NCI-H187 treated with DMSO at 0.1 percent for 48 hours (cell line): ENCODE measurements around the gene CDCP1.

ENCODE experiments used
- DNase-seq: peaks from one replicate; lab custom pipeline; 2025; lab: John Stamatoyannopoulos, UW

The CDCP1 gene

DNA sequence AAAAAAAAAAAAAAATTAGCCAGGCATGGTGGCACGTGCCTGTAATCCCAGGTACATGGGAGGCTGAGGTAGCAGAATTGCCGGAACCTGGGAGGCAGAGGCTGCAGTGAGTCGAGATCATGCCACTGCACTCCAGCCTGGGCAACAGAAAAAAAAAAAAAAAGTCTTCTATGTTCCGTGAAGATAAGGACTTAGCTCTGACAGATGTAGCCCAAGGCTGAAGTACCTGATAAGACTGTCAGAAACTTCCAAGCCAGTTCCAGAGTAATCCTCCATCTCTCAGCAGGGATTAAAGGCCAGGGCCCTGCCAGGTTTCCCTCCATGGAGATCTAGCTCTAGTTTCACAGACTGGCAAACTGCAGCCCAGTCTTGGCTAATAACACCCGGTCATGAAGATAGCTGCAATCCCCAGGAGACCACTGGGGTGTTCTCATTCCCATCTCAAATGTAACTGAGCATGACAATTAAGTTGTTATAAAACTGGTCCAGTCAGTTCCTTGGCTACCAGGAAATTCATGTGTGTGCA, 8.5 kb downstream of the CDCP1 start:
- DNase-seq = no peak

DNA sequence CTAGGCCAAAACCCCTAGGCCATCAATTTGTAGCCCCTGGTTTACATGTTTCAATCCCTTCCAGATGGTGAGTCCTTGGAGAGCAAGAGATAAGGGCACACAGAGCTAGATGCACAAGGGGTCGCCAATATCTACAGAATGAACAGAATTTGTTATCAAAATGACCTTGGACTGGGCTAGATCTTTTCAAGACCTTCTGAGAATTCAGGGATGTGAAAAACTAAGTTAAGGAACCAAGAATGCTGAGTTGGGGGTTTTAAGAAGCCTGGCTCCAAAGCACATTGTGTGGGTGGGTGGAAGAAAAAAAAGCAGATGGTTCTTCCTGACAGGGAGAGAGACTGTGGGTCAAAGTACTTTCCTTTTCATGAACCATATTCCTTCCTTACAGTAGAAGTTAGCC, 10.2 kb downstream of the CDCP1 start:
- no peak for DNase-seq

DNA sequence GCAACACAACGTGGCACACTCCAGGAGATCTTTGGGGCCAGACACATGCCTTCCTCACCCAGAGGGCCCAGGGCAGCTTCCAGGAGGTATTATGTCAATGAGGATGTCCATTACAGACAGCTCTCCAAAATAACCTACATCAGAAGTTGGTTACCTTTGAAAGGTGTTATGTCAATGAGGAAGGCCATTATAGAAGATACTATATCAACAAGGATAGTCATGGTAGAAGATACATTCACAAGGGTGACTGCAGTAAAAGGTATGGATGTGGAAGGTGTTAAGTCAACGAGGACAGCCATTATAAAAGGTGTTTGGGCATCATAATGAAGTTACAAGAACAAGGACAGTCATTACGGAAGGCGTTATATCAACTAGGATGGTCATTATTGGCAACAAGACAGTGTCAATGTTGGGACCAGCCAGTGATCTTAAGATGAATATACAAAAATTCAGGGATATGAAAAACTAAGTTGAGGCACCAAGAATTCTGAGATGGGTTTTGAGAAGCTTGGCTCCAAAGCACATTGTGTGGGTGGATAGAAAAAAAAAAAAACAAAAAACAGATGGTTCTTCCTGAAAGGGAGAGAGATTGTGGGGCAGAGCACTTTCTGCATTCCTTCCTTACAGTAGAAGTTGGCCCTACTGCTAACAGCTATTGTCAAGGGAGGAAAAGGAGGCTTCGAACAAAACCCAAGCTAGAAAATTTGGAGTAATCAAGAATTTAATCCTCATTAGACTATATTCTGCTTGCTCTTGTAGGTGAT, 11.2 kb downstream of the CDCP1 start:
- DNase-seq = no peak

DNA sequence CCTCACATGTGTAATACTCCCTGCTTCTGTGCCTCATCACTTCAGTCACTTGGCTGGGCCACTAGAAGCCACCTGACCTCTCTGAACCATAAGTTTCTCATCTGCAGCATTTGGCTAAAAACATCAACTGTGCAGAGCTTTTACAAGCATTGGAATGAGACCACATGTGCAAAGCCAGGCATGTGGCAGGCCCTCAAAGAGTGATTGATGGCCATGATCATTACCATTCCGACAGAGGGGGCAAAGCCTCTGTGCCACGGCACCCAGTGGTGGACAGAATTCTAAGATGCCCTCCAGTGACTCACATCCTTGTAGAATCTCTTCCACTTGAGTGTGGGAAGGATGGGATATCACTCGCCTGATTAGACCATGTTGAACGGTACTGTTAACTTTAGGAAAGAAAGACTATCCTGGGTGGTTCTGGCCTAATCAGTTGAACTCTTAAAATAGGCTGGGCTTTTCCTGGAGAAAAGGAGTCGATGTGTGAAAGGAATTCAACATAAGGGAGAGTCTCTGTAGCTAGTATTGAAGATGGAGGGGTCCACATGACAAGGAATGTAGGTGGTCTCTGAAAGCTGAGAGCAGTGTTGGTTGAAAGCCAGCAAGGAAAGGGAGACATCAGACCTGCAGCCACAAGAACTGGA, 13.5 kb downstream of the CDCP1 start:
- no peak for DNase-seq

DNA sequence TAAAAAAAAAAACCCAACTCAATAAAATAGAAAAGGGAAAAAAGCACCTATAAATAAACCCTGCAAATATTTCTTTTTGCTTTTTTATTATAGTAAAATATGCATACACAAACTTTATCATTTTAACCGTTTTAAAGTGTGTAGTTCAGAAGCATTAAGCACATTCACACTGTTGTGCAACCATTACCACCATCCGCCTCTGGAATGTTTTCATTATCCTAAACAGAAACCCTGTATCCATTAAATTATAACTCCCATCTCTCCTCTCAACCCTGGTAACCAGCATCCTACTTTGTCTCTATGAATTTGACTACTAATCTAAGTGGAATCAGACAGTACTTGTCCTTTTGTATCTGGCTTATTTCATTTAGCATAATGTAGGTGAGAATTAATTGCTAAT, 15.0 kb downstream of the CDCP1 start:
- DNase-seq = no peak

DNA sequence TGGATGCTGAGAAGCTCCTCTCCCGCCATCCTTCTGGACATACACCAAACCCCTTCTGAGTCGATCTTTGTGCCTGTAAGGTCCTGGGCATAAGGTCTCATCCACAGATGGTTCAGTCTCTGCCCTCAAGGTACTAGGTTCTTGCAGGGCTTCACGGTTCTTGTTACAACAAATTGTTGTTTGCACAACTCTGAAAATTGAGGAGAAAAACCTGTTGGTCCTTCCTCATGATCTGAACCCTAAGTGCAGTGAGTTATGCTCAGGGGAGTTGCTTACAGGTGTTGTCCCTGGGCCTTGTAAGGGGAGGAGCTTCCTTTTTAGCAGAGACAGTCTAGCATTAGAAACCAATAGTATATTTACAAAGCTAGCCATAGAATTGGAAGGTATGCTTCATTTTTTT, 15.7 kb downstream of the CDCP1 start:
- DNase-seq = no peak

DNA sequence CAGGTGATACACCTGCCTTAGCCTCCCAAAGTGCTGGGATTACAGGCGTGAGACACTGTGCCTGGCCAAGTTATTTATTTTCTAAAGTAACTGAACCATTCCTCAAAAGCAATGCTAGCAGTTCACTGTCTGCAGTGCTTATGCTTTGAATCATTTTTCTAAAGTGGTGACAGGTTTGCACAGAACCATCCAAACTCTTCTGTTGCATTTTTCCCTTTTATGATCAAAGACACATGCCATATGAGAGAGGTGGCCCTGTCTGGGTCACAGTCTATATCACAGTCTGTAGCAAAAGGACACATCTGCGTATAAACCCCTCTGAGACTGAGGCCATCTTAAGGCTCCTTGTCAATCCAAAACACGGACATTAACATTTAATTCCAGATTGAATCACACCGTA, 17.2 kb downstream of the CDCP1 start:
- DNase-seq = no peak

DNA sequence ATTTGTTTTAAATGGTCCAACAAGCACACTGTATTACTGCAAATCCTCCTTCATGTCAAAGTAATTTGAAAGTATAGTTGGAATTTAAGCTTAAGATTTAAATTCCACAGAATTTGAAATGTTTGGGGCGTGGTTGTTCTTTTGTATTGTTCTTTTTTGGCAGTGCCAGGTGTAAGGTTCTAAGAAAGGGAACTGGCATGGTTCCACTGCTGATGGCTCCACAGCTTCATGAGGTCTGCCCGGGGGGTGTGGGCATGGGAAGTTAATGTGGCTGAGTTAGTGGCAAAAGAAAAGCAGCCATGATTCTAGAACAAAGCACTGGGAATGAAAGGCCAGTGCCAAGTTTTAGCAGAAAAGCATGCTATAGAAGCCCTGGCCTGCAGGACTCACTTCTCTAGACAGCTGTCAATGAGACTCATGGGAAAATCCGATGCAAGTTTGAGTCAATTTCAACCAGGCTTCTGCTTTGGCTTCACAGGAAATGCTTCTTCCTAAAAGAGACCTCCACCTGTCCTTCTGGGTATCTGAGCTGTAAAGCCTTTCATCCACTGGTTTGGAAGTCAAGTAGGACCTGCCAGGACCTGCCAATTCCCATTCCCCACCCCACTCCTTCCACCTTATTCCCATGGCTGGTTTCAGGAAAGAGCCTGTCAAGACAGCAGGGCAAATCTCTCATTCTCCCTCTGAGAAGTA, 18.9 kb downstream of the CDCP1 start:
- no peak for DNase-seq

DNA sequence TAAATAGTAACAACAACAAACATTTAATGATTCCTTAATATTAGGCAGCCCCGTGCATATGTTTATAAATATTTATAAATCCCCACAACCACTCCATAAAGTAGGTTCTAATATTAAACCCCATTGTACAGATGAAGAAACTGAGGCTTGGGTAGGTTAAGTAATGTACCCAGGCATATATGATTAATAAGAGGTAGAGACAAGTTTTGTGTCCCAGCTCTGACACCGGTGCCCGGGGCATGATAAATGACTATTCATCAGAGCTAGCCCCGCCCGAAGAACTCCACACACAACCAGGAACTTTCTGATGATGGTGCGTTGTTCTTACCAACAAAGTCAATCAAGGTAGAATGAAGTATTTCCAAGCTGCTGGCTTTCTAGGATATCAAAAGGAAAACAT, 19.4 kb downstream of the CDCP1 start:
- no peak for DNase-seq

DNA sequence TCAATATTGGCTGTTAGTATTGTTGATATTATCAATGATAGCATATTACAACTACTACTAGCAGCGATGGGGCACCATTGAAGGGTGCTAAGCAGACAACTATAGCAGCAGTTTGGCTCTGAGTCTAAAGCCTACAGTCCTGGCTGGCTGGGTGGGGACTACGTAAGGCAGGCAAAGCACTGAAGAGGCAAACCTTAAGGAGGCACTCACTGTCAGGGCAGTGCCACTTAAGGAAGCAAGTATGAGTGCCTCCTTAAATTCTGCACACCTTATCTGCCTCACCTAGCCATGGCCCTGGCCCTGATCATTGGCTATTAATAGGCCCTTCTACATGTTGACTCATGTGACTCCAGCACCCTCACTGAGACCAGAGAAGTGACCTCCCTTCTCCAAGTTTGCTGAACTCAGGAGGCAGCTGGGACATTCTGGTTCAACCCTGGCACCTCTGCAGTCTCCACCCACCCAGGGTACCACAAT, 20.6 kb downstream of the CDCP1 start:
- no peak for DNase-seq

DNA sequence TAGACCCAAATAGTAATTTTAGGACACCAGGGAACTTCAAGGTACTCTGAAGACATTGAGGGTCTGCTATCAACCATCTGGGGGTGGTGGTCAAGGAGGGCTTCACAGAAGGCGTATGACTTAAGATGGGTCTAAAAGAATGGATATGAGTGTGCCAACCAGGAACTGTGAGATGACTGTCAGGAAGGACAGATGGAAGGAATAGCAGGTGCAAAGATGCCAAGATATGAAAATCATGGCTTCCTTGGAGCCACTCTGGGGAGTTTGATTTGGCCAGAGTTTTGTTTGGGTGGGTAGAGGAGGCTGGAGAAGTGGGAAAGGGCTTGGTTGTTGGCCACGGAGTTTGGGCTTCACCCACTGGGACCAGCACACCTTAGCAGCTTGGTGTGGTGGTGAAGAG, 21.2 kb downstream of the CDCP1 start:
- no peak for DNase-seq

DNA sequence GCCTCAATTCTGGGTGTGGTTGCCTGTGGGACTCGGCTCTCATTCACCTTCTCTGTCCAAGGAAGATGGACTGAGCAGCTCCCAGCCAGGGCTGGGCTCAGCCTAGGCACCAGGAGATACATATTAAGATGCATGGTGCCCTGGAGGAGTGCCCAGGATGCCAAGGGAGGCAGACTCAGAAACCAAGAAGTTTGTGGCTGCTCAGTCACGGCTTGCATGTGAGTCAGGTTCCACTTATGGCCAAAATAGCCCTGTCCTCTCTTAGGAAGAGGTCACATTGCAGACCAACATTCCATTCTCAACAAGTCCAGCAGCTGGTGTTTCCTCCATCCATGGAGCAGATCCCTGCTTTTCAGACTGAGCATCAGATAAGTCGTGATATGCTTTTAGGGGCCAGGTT, 21.8 kb downstream of the CDCP1 start:
- DNase-seq = no peak

DNA sequence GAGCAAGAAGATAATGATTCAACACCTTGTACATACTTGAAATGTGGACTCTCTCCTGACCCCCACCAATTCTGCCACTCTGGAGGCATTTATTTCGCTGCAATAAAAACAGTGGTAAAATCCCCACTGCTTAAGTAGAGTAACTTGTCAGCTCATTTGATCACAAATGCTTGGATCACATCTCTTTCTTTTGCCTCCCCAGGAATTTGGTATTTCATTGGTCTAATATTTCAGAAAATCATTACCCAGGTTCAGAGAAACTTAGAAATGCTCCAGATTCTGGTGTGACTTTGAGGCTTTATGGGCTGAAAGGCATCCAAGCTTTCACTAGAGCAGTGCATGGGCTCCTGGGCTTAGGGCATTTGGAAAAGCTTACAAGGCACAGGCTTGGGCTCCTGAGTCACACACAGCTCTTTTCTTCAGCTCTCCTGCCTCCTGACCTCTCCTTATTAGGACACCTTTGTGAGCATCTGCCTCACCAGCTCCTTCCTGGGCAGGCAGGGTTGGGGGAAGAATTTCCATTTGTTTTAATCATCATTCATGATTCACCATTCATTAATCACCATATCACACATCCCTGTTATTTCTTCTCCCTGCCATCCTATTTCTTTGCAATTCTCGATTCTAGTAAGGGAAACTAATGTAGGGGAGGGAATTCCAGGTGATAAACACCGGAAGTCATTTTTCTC, 22.5 kb downstream of the CDCP1 start:
- DNase-seq = no peak

DNA sequence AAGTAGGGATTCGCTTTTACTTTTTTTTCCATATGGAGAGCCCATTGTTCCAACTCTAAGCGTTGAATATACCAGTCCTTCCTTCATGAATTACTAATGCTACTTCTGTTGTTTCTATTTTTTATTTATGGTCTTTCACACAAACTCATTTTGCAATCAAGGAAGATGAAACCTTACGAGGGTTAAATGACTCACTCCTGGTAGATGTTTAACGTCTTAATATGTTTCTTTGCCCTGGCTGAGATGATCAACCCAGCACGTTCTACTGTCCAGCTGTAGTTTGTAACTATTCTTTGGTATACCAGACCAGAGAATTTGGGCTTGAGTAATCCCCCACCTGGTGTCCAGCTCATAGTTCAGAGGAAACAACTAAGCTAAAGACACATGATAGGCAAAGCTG, 23.1 kb downstream of the CDCP1 start:
- no peak for DNase-seq

DNA sequence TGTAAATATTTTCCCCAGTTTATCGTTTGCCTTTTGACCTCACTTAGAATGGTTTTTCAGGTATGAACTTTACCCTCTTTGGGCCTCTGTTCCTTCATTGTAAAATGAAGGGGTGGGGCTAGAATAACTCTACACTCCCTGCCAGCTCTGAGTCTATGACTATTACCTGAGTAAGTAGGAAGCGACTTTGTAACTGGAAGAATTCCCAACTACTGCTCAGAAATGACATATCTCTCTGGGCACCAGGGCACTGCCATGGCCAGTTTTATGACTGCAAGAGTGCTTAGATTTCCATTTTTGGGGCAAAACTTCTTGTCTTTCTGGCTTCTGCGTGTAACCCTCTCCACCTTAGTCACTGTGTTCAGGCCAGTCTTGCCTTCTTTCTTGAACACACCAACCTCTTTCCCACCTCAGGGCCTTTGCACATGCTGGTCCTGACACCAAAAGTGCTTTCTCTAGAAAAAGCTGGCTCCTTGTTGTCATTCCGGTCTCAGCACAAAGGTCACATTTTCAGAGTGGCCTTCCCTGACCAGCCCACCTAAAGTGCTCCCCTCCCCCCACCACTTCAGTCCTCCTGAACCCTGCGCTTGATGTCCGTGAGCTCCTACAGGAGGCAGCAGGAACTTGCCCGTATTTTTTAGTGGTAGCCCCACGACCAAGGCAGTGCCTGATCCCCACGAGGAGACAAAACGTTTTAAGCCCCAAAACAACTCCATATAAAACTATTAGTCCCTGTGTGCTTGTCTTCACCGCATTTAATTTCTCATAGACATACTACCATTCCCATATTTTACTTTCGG, 25.6 kb downstream of the CDCP1 start:
- DNase-seq = no peak

DNA sequence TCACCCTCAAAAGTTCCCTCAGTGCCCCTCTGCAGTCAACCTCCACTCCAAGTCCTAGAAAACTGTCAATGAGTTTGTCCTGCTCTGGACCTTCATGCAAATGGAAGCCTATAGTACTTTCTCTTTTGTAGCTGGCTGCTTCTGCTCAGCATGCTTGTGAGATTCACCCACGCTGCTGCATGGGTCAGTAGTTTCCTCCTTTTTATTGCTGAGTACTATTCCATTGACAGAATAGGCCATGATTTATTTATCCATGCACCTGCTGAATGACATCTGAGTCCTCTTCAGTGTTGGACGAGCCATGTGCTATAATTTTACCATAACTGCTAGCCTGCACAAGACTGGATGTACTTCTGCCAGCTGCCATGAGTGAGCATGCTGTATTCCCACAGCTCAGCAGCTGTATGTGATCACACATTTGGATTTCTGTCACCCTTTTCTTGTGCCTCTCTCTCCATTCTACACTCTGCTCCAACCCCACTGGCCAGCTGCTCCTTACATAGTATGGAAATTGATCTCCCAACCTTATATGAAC, 26.3 kb downstream of the CDCP1 start:
- no peak for DNase-seq

DNA sequence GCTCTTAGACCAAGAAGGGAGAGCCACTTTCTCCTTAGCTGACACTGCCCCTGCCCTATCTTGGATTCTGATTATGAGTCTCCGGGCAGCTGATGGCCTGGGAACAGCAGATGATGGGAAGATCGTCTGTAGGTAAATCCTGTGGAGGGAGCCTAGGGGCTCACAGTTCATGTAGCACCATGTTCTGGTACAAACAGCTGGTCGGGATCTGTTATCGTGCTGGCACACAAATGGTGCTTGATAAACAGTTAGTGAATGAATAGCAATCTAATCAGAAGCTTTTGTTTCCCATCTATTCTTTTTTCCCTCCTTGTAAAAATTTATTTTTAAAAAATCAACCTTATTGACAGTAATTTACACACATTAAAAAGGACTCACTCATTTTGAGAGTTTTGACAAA, 26.8 kb downstream of the CDCP1 start:
- no peak for DNase-seq

DNA sequence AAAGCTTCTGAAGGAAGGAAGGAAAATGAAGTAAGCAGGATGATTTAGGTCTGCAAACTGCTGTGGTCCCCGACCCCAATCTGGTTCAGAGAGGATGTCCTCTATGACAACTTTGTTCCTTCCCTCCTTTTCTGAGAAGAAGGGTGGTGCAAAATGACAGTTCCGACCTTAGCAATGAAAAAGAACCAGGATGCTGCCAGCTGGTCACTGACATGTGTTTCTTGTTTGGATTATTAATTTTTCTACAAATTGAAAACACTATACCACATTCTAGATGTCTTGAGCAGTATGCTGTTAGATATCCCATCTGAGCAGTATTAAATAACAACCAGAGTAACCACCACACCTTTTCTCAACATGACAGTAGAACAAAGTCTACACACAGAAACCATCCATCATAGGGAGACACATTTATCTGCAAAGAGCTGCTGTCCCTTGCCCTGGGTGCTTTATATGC, 27.5 kb downstream of the CDCP1 start:
- DNase-seq = no peak

DNA sequence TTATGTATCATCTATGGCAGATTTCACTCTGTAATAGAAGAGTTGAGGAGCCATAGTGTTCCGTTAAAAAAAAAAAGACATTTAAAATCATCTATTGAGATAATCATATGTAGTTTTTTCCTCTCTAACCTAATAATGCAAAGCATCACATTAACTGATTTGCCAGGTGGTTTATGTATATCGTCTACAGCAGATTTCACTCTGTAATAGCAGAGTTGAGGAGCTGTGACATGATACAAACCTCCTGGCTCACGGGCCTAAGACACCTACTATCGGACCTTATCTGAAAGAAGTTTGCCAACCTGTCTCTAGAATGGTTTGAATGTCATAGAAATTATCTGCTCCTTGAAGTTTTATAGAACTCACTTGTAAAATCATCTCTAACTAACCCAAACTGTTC, 29.8 kb downstream of the CDCP1 start:
- DNase-seq = no peak

DNA sequence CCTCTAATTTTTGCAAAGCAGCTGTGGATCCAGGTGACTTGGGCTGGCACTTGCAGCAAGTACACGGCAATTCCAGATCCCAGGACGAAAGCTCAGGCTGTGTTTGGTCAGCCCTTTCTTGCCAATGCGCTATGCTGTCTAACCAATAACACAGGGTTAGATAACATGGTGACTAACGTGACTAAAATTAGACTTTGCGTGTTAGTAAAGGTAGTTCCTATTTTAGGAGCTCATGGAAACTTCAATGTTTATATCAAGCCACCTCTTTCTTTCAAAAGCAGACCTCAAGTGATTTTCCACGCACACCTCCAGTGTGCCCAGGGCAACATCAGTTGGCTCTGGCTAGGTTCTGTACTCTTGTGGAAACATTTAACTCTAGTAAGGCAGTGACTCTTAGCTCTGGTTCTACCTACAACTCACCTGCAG, 32.5 kb downstream of the CDCP1 start:
- no peak for DNase-seq

DNA sequence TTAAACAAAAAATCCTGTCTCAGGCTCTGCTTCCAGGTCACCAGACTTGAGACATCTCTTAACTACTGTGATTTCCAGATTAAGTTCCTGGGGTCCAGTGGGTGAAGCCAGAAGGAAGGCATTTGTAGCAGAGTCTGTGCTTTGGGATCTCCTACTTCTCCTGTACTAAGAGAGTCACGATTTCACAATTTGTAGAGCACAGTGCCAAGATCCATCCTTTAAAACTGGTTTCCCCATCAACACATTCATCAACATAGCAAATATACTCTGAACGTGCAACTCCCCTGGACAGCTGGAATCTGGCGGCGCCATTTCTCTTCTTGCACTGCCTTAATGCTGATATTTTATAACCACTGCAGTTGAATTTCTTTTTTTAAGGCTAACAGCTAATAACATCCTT, 33.2 kb downstream of the CDCP1 start:
- DNase-seq = no peak
